HepG2 (cell line): ENCODE data around the gene INTS15. TPM values are rescaled to one million over a fixed set of nuclear protein-coding genes. Genes with fewer than 3 reads are reported as not detected.

Experiments used
- ATAC-seq: fragments of 200-7000 bp; cut with Tn5 transposase; 3 replicates; pipeline ENCODE4 v1.9.1; 2020; ENCODE audit warnings: mild to moderate bottlenecking, moderate library complexity
- BruUV-seq: library from RNA; stranded (reverse); fragments of 400-500 nt; replicated peaks from 2 replicates; lab custom pipeline; 2021; lab: Mats Ljungman, UMichigan
- CTCF ChIA-PET: fragments of 300-600 bp; formaldehyde crosslinking; extraction: SDS; loops from one replicate; lab custom pipeline; 2021; ENCODE audit warnings: low total read pairs, inconsistent platforms, low intra/inter-chr PET ratio; lab: Yijun Ruan, JAX
- POLR2A ChIA-PET: fragments of 350-600 bp; sonication (Branson Sonifier 250); formaldehyde crosslinking; loops from one replicate; lab custom pipeline; 2020; ENCODE audit warnings: antibody characterized with exemption, inconsistent platforms; lab: Yijun Ruan, JAX
- DNase-seq: peaks from one replicate; pipeline ENCODE4 v3.0.0-alpha.2; 2015; ENCODE audit warnings: low spot score
- FAIRE-seq: peaks from 3 replicates; lab custom pipeline; 2011; peaks lifted over from hg19 to GRCh38; lab: Jason Lieb, UNC
- H2AFZ ChIP-seq: one replicate; pipeline ENCODE4 v1.6.1; 2011; ENCODE audit warnings: low read length, inconsistent platforms
- H3K27ac ChIP-seq: fragments of 300-600 bp; 3 replicates; pipeline ENCODE4 v1.8.0; 2011; ENCODE audit warnings: mixed run types, mild to moderate bottlenecking, mixed read lengths, low read length, inconsistent platforms; ENCODE audit not compliant: insufficient read depth; ENCODE audit errors: extremely low read length
- H3K27me3 ChIP-seq, 2 experiments: fragments of 200-600 bp in 1 of 2; 2 replicates in 1 of 2; 3 replicates in 1 of 2; pipeline versions ENCODE4 v1.6.0 to v1.8.0; 2011; ENCODE audit warnings: low read length in 2 of 2, mild to moderate bottlenecking in 2 of 2, moderate library complexity in 2 of 2, inconsistent platforms in 1 of 2; ENCODE audit not compliant: insufficient read depth in 2 of 2, control insufficient read depth in 1 of 2
- H3K36me3 ChIP-seq, 2 experiments: fragments of 200-600 bp in 1 of 2; replicated peaks in 1 of 2; 2 replicates in 1 of 2; 3 replicates in 1 of 2; pipeline versions ENCODE4 v1.5.1 to v1.8.0; 2011; ENCODE audit warnings: low read length in 2 of 2, inconsistent platforms in 1 of 2; ENCODE audit not compliant: insufficient read depth in 2 of 2, control insufficient read depth in 1 of 2
- H3K4me1 ChIP-seq: 2 replicates; pipeline ENCODE4 v1.5.1; 2012; ENCODE audit warnings: low read length, inconsistent platforms; ENCODE audit not compliant: insufficient read depth
- H3K4me2 ChIP-seq: 2 replicates; pipeline ENCODE4 v1.6.0; 2011; ENCODE audit warnings: low read depth, low read length, inconsistent platforms
- H3K4me3 ChIP-seq, 3 experiments: fragments of 200-600 bp in 1 of 3; sonication (generic), shearing (Covaris generic) in 1 of 3; replicated peaks in 1 of 3; 2 replicates each; pipeline ENCODE4 v1.5.1; 2011 to 2016; ENCODE audit warnings: low read length in 3 of 3, inconsistent platforms in 2 of 3, low read depth in 2 of 3, mild to moderate bottlenecking in 2 of 3, control low read depth in 1 of 3, mixed read lengths in 1 of 3; ENCODE audit not compliant: insufficient read depth in 1 of 3
- H3K79me2 ChIP-seq: one replicate; pipeline ENCODE4 v1.6.1; 2011; ENCODE audit warnings: low read length, inconsistent platforms; ENCODE audit not compliant: insufficient read depth
- H3K9ac ChIP-seq: 2 replicates; pipeline ENCODE4 v1.6.0; 2011; ENCODE audit warnings: mild to moderate bottlenecking, low read depth, low read length, inconsistent platforms; ENCODE audit not compliant: insufficient read depth
- H3K9me3 ChIP-seq: 2 replicates; pipeline ENCODE4 v1.5.1; 2012; ENCODE audit warnings: mild to moderate bottlenecking, low read length
- H4K20me1 ChIP-seq: 2 replicates; pipeline ENCODE4 v1.6.0; 2011; ENCODE audit warnings: inconsistent platforms, mild to moderate bottlenecking, low read length, moderate library complexity; ENCODE audit not compliant: insufficient read depth
- ASH2L ChIP-seq: fragments of 300-600, 200-600 bp; sonication (generic); IDR thresholded peaks from 2 replicates; pipeline ENCODE4 v1.7.0; 2017; ENCODE audit warnings: low read depth, mild to moderate bottlenecking, moderate library complexity, mixed read lengths, low read length; ENCODE audit not compliant: insufficient read length
- KAT7 ChIP-seq: IDR thresholded peaks from 2 replicates; pipeline ENCODE4 v1.6.1; 2018; ENCODE audit warnings: borderline replicate concordance, missing compliant biosample characterization
- MAFK ChIP-seq, 2 experiments: IDR thresholded peaks in 1 of 2; conservative IDR thresholded peaks in 1 of 2; 2 replicates each; pipeline ENCODE4 v1.6.1; 2011; ENCODE audit warnings: improper control_type of control experiment in 2 of 2, low read length in 2 of 2
- MBD4 ChIP-seq: IDR thresholded peaks from 2 replicates; pipeline ENCODE4 v1.6.1; 2012; ENCODE audit warnings: low read length, inconsistent platforms, borderline replicate concordance
- PHB2 ChIP-seq: fragments of 450-650 bp; IDR thresholded peaks from 2 replicates; pipeline ENCODE4 v1.6.1; 2018; ENCODE audit not compliant: partially characterized antibody
- PLRG1 ChIP-seq: fragments of 450-650 bp; conservative IDR thresholded peaks from 2 replicates; pipeline ENCODE4 v1.6.1; 2016
- ZC3H4 ChIP-seq: sonication (generic); formaldehyde crosslinking; IDR thresholded peaks from 2 replicates; pipeline ENCODE4 v1.4.0; 2020; ENCODE audit warnings: missing genetic modification reagents, borderline replicate concordance
- ZNF138 ChIP-seq: sonication (generic); formaldehyde crosslinking; IDR thresholded peaks from 2 replicates; pipeline ENCODE4 v1.5.0; 2020; ENCODE audit warnings: mild to moderate bottlenecking, low read depth, missing genetic modification reagents
- ZNF501 ChIP-seq: sonication (generic); formaldehyde crosslinking; IDR thresholded peaks from 2 replicates; pipeline ENCODE4 v1.5.1; 2020; ENCODE audit warnings: mild to moderate bottlenecking, moderate library complexity, missing genetic modification reagents
- ZNF674 ChIP-seq: sonication (generic); formaldehyde crosslinking; IDR thresholded peaks from 2 replicates; pipeline ENCODE4 v1.5.0; 2020; ENCODE audit warnings: low read depth, mild to moderate bottlenecking, missing genetic modification reagents
- ZNF720 ChIP-seq: sonication (generic); formaldehyde crosslinking; IDR thresholded peaks from 2 replicates; pipeline ENCODE4 v1.4.0; 2020; ENCODE audit warnings: missing genetic modification reagents
- WGBS: methylation state at CpG from one replicate; pipeline ENCODE4 v1.1.6; 2017; ENCODE audit warnings: low lambda C conversion rate; 5-methylcytosine and 5-hydroxymethylcytosine counted together
- in situ Hi-C: cut with HindIII; loops from 2 replicates; pipeline ENCODE4 v1.10.0; 2017; ENCODE audit warnings: low pct_unique_long_range_greater_than_20kb; ENCODE audit not compliant: extremely low pct_ligation_motif_present
- intact Hi-C: fragments of 100-400 bp; cut with micrococcal nuclease; formaldehyde crosslinking; loops from one replicate; pipeline ENCODE4 v1.10.0; 2022; ENCODE audit not compliant: unreplicated experiment
- polyA plus RNA-seq, 8 experiments: library from polyadenylated mRNA; depleted of rRNA in 3 of 8; stranded (reverse) in 7 of 8; unstranded in 1 of 8; fragments of >200 nt; fragmentation: Illumina TruSeq in 4 of 8; extraction: Trizol in 4 of 8; gene quantifications; 2 replicates each; pipeline versions ENCODE4 v1.2.1 to v1.2.3, GENCODE V29; 2011 to 2016; ENCODE audit warnings: low read depth in 4 of 8, missing spikeins in 1 of 8, mixed read lengths in 1 of 8; ENCODE audit not compliant: insufficient read depth in 1 of 8
- total RNA-seq, 5 experiments: library from RNA; depleted of rRNA; stranded (reverse); fragments of >200 nt; fragmentation: Illumina TruSeq; extraction: Trizol; gene quantifications; 2 replicates each; pipeline ENCODE4 v1.2.3, GENCODE V29; 2016; ENCODE audit warnings: low read depth in 1 of 5
- TF ChIP-seq, protein P1 (sequence below): IDR thresholded peaks from 2 replicates; pipeline ENCODE4 v1.6.1; 2016; ENCODE audit warnings: mild to moderate bottlenecking, missing biosample characterization, missing genetic modification reagents
- TF ChIP-seq, protein P2 (sequence below): sonication (generic); formaldehyde crosslinking; IDR thresholded peaks from 2 replicates; pipeline ENCODE4 v1.4.0; 2020; ENCODE audit warnings: mild to moderate bottlenecking, missing genetic modification reagents, borderline replicate concordance
- TF ChIP-seq, protein P3 (sequence below): sonication (generic); formaldehyde crosslinking; IDR thresholded peaks from 2 replicates; pipeline ENCODE4 v1.5.0; 2020; ENCODE audit warnings: mild to moderate bottlenecking, missing genetic modification reagents, moderate library complexity
- TF ChIP-seq, protein P4 (sequence below): sonication (generic); formaldehyde crosslinking; IDR thresholded peaks from 2 replicates; pipeline ENCODE4 v1.5.1; 2020; ENCODE audit warnings: mild to moderate bottlenecking, missing genetic modification reagents, borderline replicate concordance

INTS15 gene
- total and polyA plus RNA-seq, 2 of the 13 experiments (the other 11 are each of a cell fraction or from before 2014, with no cell fraction given): 16.3 to 25.7 TPM

DNA sequence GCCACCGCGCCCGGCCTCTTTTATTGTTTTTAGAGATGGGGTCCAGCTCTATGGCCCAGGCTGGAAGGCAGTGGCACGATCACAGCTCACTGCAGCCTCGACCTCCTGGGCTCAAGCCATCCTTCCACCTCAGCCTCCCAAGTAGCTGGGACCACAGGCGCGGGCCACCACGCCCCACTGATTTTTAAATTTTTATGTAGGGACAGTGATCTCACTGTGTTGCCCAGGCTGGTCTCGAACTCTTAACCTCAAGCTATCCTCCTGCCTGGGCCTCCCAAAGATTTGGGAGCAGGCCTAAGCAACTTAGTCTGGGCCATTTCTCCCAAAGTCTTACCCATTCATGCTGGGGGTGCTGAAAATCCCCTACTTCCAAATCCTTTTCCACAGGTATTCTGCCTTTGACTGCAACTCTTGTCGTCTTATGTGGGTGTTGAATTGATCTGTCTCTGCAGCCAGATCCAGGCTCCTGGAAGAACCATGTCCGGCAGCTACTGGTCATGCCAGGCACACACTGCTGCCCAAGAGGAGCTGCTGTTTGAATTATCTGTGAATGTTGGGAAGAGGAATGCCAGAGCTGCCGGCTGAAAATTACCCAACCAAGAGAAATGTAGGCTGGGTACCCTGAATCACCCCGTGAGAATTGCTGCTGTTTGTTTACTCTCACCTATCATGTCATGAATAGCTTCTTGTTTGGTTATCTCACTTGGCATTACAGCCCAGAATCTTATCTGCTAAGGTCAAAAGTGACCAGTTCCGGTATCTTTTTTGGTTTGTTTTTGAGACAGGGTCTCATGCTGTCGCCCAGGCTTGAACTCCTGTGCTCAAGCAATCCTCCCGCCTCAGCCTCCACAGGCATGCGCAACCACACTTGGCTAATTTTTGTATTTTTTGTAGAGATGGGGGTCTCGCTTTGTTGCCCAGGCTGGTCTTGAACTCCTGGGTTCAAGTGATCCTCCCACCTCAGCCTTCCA is 11.4 kb upstream of the INTS15 start (continued):
- TF ChIP-seq ASH2L: no peak
- TF ChIP-seq, protein P1, sequence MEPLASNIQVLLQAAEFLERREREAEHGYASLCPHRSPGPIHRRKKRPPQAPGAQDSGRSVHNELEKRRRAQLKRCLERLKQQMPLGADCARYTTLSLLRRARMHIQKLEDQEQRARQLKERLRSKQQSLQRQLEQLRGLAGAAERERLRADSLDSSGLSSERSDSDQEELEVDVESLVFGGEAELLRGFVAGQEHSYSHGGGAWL (CRISPR knock-in tag): 0 out of 2 replicates have a peak, but pooled peaks have one; percentile 10
- no peak for TF ChIP-seq ZNF138
- no peak for TF ChIP-seq KAT7 (CRISPR knock-in tag)
- no peak; the same call in 1 of the 2 replicates for TF ChIP-seq MBD4
- no peak for TF ChIP-seq ZC3H4 (CRISPR knock-in tag)
- TF ChIP-seq, protein P2, sequence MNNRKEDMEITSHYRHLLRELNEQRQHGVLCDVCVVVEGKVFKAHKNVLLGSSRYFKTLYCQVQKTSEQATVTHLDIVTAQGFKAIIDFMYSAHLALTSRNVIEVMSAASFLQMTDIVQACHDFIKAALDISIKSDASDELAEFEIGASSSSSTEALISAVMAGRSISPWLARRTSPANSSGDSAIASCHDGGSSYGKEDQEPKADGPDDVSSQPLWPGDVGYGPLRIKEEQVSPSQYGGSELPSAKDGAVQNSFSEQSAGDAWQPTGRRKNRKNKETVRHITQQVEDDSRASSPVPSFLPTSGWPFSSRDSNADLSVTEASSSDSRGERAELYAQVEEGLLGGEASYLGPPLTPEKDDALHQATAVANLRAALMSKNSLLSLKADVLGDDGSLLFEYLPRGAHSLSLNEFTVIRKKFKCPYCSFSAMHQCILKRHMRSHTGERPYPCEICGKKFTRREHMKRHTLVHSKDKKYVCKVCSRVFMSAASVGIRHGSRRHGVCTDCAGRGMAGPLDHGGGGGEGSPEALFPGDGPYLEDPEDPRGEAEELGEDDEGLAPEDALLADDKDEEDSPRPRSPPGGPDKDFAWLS (CRISPR knock-in tag): no peak
- TF ChIP-seq ZNF674: no peak

- BruUV-seq: no TSS peak
- FAIRE-seq (no peak), DNase-seq (peak; percentile 23), ATAC-seq (no peak)
- H3K4me2 ChIP-seq: 0 out of 2 replicates have a peak overlapping the region, but pooled peaks have one; percentile 2
- 0 out of 2 replicates have a peak overlapping the region, but pooled peaks have one; percentile 18 for H3K9ac ChIP-seq
- in situ Hi-C loops: no loop called here
- H3K79me2 ChIP-seq: peaks cover 17% of the 10 kb centered on the region
- intact Hi-C loops: no loop called here
- peaks cover 57% of the 10 kb centered on the region for H3K4me1 ChIP-seq
- ChIA-PET CTCF (no interaction called here), POLR2A (no interaction called here)
- H3K4me3 ChIP-seq: no peak overlapping the region
- H4K20me1 ChIP-seq: no peaks in the 10 kb centered on the region
- 81% methylated on average over 4 of the region's 4 CpGs for WGBS
- peaks cover 9 to 32% of the 10 kb centered on the region in 2 experiments for H3K36me3 ChIP-seq
- peak overlapping the region; percentile 98 for H3K27ac ChIP-seq
- no peak overlapping the region for H2AFZ ChIP-seq
- no peaks in the 10 kb centered on the region for H3K9me3 ChIP-seq
- H3K27me3 ChIP-seq: no peaks in the 10 kb centered on the region
- TF ChIP-seq ZNF720 (CRISPR knock-in tag) (no peak), ZNF138 (no peak), MAFK (conservative IDR thresholded peaks at IDR 0.05 in 1 of 2, IDR thresholded peaks at IDR 0.05 in 1 of 2; ENCODE audit: low read length in 2 of 2) (0 out of 4 replicates have a peak, but pooled peaks of 1 of the 2 experiments have one; percentile 14), PLRG1 (no peak), PHB2 (no peak), ZNF501 (CRISPR knock-in tag) (peak; percentile 47; the same call in 1 of the 2 replicates)
- TF ChIP-seq, protein P3, sequence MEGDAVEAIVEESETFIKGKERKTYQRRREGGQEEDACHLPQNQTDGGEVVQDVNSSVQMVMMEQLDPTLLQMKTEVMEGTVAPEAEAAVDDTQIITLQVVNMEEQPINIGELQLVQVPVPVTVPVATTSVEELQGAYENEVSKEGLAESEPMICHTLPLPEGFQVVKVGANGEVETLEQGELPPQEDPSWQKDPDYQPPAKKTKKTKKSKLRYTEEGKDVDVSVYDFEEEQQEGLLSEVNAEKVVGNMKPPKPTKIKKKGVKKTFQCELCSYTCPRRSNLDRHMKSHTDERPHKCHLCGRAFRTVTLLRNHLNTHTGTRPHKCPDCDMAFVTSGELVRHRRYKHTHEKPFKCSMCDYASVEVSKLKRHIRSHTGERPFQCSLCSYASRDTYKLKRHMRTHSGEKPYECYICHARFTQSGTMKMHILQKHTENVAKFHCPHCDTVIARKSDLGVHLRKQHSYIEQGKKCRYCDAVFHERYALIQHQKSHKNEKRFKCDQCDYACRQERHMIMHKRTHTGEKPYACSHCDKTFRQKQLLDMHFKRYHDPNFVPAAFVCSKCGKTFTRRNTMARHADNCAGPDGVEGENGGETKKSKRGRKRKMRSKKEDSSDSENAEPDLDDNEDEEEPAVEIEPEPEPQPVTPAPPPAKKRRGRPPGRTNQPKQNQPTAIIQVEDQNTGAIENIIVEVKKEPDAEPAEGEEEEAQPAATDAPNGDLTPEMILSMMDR (CRISPR knock-in tag): peak; percentile 19; the same call in 1 of the 2 replicates
- TF ChIP-seq, protein P4, sequence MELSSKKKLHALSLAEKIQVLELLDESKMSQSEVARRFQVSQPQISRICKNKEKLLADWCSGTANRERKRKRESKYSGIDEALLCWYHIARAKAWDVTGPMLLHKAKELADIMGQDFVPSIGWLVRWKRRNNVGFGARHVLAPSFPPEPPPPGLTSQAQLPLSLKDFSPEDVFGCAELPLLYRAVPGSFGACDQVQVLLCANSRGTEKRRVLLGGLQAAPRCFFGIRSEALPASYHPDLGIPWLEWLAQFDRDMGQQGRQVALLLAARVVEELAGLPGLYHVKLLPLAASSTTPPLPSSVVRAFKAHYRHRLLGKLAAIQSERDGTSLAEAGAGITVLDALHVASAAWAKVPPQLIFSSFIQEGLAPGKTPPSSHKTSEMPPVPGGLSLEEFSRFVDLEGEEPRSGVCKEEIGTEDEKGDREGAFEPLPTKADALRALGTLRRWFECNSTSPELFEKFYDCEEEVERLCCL: no peak
Observed at GRCh38 chr7:6579446-6579845, 10.4 kb upstream of the INTS15 start.
